Measurements from ENCODE around the gene GPX6. TPM values are rescaled to one million over a fixed set of nuclear protein-coding genes. Genes with fewer than 3 reads are reported as not detected.

GPX6 gene
- total RNA-seq, 1 donor from 2014 or later, result not detected

DNA sequence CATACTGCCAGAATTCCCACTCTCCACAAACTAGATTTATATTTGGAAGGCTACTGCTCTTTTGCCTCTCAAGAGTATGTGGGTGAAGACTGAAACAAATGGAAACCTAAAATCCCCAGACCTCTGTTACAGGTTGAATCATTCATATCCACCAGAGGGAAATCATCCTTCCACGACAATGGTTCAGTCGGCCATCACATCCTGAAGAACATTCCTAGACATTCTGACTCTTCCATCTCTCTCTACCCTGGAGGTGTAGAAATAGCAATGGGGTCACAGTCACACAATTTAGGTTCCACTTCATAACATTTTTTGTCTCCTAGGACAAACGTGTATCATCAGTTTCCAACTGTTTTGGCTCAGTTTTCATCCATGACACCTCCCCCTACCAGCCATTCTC is 18.7 kb upstream of the GPX6 start:
- no peak overlapping the region for H3K4me3 Mint-ChIP-seq
- no peaks in the 10 kb centered on the region for H3K36me3 Mint-ChIP-seq
- no peak for TF ChIP-seq CTCF (conservative IDR thresholded peaks at IDR 0.05)

GRCh38 chr6:28531479-28532128 is 16.0 kb upstream of the GPX6 start:
- H3K27ac Mint-ChIP-seq, result no peak overlapping the region
- H3K4me3 Mint-ChIP-seq, result no peak overlapping the region
- no peaks in the 10 kb centered on the region for H3K9me3 Mint-ChIP-seq
- H3K4me1 Mint-ChIP-seq (ENCODE audit: unreplicated experiment), result peaks cover 9% of the 10 kb centered on the region
- no peak for TF ChIP-seq CTCF (conservative IDR thresholded peaks at IDR 0.05)
- H3K27me3 Mint-ChIP-seq, result peaks cover 19% of the 10 kb centered on the region
- H3K36me3 Mint-ChIP-seq, result no peaks in the 10 kb centered on the region
- DNase-seq (ENCODE audit: extremely low spot score, unreplicated experiment), result no peak

More for the DNA sequence above, 18.7 kb upstream of the GPX6 start:
- no peaks in the 10 kb centered on the region for H3K9me3 Mint-ChIP-seq
- no peak overlapping the region for H3K27ac Mint-ChIP-seq
- DNase-seq (ENCODE audit: extremely low spot score, unreplicated experiment), result no peak
- H3K4me1 Mint-ChIP-seq (ENCODE audit: unreplicated experiment), result peaks cover 25% of the 10 kb centered on the region
- H3K27me3 Mint-ChIP-seq, result peaks cover 16% of the 10 kb centered on the region

- peaks cover 23% of the 10 kb centered on the region for H3K27me3 Mint-ChIP-seq
- TF ChIP-seq CTCF (conservative IDR thresholded peaks at IDR 0.05), result no peak
- no peak for DNase-seq (ENCODE audit: extremely low spot score, unreplicated experiment)
- H3K4me1 Mint-ChIP-seq (ENCODE audit: unreplicated experiment), result peaks cover 4% of the 10 kb centered on the region
- H3K27ac Mint-ChIP-seq, result peak overlapping the region; percentile 19
- no peaks in the 10 kb centered on the region for H3K9me3 Mint-ChIP-seq
- peak overlapping the region; percentile 42 for H3K4me3 Mint-ChIP-seq
- no peaks in the 10 kb centered on the region for H3K36me3 Mint-ChIP-seq
These were observed 15.2 kb upstream of the GPX6 start for GRCh38 chr6:28530777-28531176.

- DNase-seq (ENCODE audit: extremely low spot score, unreplicated experiment), result no peak
- Mint-ChIP-seq H3K9me3 (no peaks in the 10 kb centered on the region), H3K4me3 (no peak within 1 kb of the TSS)
These were observed 10.0 kb upstream of the GPX6 start, which contains the start of gene GPX5 for GRCh38 chr6:28525496-28526039. Gene GPX5, plus strand, starts transcription at chr6:28525881. Its CDS starts 133 bp downstream, at chr6:28526014.

GRCh38 chr6:28523241-28523622 is 7.6 kb upstream of the GPX6 start:
- no peak overlapping the region for H3K4me3 Mint-ChIP-seq
- no peaks in the 10 kb centered on the region for H3K9me3 Mint-ChIP-seq
- no peaks in the 10 kb centered on the region for H3K36me3 Mint-ChIP-seq
- no peak for TF ChIP-seq CTCF (conservative IDR thresholded peaks at IDR 0.05)
- H3K27me3 Mint-ChIP-seq, result peaks cover 29% of the 10 kb centered on the region
- H3K4me1 Mint-ChIP-seq (ENCODE audit: unreplicated experiment), result peaks cover 6% of the 10 kb centered on the region
- H3K27ac Mint-ChIP-seq, result no peak overlapping the region
- DNase-seq (ENCODE audit: extremely low spot score, unreplicated experiment), result no peak

More at GRCh38 chr6:28525496-28526039, 10.0 kb upstream of the GPX6 start, which contains the start of gene GPX5:
- TF ChIP-seq CTCF (conservative IDR thresholded peaks at IDR 0.05), result no peak
- peaks cover 6% of the 10 kb centered on the region for H3K4me1 Mint-ChIP-seq (ENCODE audit: unreplicated experiment)
- no peaks in the 10 kb centered on the region for H3K36me3 Mint-ChIP-seq
- no peak within 1 kb of the TSS for H3K27ac Mint-ChIP-seq
- H3K27me3 Mint-ChIP-seq, result peaks cover 25% of the 10 kb centered on the region

All from type B pancreatic cell (in vitro differentiated cells).